ENCODE measurements around the gene TRAPPC2B.
"Not testable (repeated sequence)": the region's sequence is repeated elsewhere in the genome, so short reads cannot be mapped to it uniquely, and the experiment has no call there.

The TRAPPC2B gene

GRCh38 chr19:57374179-57374578 lies 10.8 kb downstream of the TRAPPC2B start:
- no peak for DNase-seq (ENCODE audit: low read depth in 1 of 2, low spot score in 1 of 2)

GRCh38 chr19:57374647-57375046 lies 11.3 kb downstream of the TRAPPC2B start:
- not testable (repeated sequence) for DNase-seq (ENCODE audit: low read depth in 1 of 2, low spot score in 1 of 2)

GRCh38 chr19:57376151-57376550 lies 12.8 kb downstream of the TRAPPC2B start:
- DNase-seq (ENCODE audit: low read depth in 1 of 2, low spot score in 1 of 2) = no peak

GRCh38 chr19:57377498-57378146 lies 14.3 kb downstream of the TRAPPC2B start:
- no peak for DNase-seq (ENCODE audit: low read depth in 1 of 2, low spot score in 1 of 2)

GRCh38 chr19:57380923-57381322 lies 17.6 kb downstream of the TRAPPC2B start:
- DNase-seq (ENCODE audit: low read depth in 1 of 2, low spot score in 1 of 2) = no peak

GRCh38 chr19:57382806-57383488 lies 19.6 kb downstream of the TRAPPC2B start:
- no peak for DNase-seq (ENCODE audit: low read depth in 1 of 2, low spot score in 1 of 2)

GRCh38 chr19:57389194-57389729 lies 25.9 kb downstream of the TRAPPC2B start:
- DNase-seq (ENCODE audit: low read depth in 1 of 2, low spot score in 1 of 2) = no peak

GRCh38 chr19:57389730-57390598 lies 26.6 kb downstream of the TRAPPC2B start, which contains the start of gene ZNF548:
Gene ZNF548, plus strand, starts transcription at chr19:57389854. Its CDS starts 246 bp downstream, at chr19:57390100.
- DNase-seq (ENCODE audit: low read depth in 1 of 2, low spot score in 1 of 2) = peak; percentile 93 to 94

- no peak for DNase-seq (ENCODE audit: low read depth in 1 of 2, low spot score in 1 of 2)
Observed at GRCh38 chr19:57395710-57396109, 32.4 kb downstream of the TRAPPC2B start.

- no peak for DNase-seq (ENCODE audit: low read depth in 1 of 2, low spot score in 1 of 2)
Observed at GRCh38 chr19:57398868-57399267, 35.5 kb downstream of the TRAPPC2B start.

- DNase-seq (ENCODE audit: low read depth in 1 of 2, low spot score in 1 of 2) = no peak
Observed at GRCh38 chr19:57403737-57404563, 40.6 kb downstream of the TRAPPC2B start.

GRCh38 chr19:57406516-57407123 lies 43.3 kb downstream of the TRAPPC2B start:
- DNase-seq (ENCODE audit: low read depth in 1 of 2, low spot score in 1 of 2) = peak; percentile 35 to 47

GRCh38 chr19:57410877-57411671 lies 47.7 kb downstream of the TRAPPC2B start, which contains the start of gene ZNF17:
Gene ZNF17, plus strand, starts transcription at chr19:57411161. Its CDS starts 2,455 bp downstream, at chr19:57413616.
- DNase-seq (ENCODE audit: low read depth in 1 of 2, low spot score in 1 of 2) = peak; percentile 80 to 81

All from stimulated activated CD4-positive, alpha-beta T cell treated with anti-CD3 and anti-CD28 coated beads, Interleukin-15, amount 100 ng/mL, for 1 hour (primary cell).